ENCODE measurements around the gene ADAM12. TPM values are rescaled to one million over a fixed set of nuclear protein-coding genes. Genes with fewer than 3 reads are reported as not detected.

Gene ADAM12
- total and polyA plus RNA-seq, 11 donors, result 0.04 to 11.2 (median 0.82) TPM; not detected in 1

GRCh38 chr10:126135941-126136595 lies 252.2 kb downstream of the ADAM12 start:
- Histone ChIP-seq H3K4me3 (no peak overlapping the region), H3K9me3 (peaks cover 0 to 6% (median 0%) of the 10 kb centered on the region in 12 donors), H3K27ac (no peak overlapping the region), H3K4me1 (peaks cover 0 to 36% (median 1%) of the 10 kb centered on the region in 12 donors), H3K36me3 (no peaks in the 10 kb centered on the region), H3K27me3 (peaks cover 0 to 1% (median 0%) of the 10 kb centered on the region in 9 donors)
- intact Hi-C loops (cut with DNase I), result no loop called here
- 47 to 63% (median 52%) methylated on average over 8 of the region's 8 CpGs for WGBS, 4 donors
- ATAC-seq (peak in 1 of 4 donors; percentile 29), DNase-seq (no peak)
- TF ChIP-seq POLR2A (IDR thresholded peaks at IDR 0.05) (no peak), CTCF (IDR thresholded peaks at IDR 0.05) (no peak)

GRCh38 chr10:126135177-126135576 lies 253.1 kb downstream of the ADAM12 start:
- Histone ChIP-seq H3K27me3 (no peaks in the 10 kb centered on the region), H3K4me1 (peaks cover 0 to 42% (median 1%) of the 10 kb centered on the region in 12 donors), H3K27ac (no peak overlapping the region), H3K36me3 (no peaks in the 10 kb centered on the region), H3K4me3 (no peak overlapping the region), H3K9me3 (peaks cover 0 to 6% (median 0%) of the 10 kb centered on the region in 12 donors)
- TF ChIP-seq CTCF (IDR thresholded peaks at IDR 0.05) (no peak), POLR2A (IDR thresholded peaks at IDR 0.05) (no peak)
- no peak for ATAC-seq
- intact Hi-C loops (cut with DNase I), result no loop called here
- WGBS, 4 donors, result 80 to 90% (median 86%) methylated on average over 4 of the region's 4 CpGs
- no peak for DNase-seq

GRCh38 chr10:126133906-126134656 lies 254.2 kb downstream of the ADAM12 start:
- no peak overlapping the region for H3K27ac ChIP-seq
- H3K4me1 ChIP-seq, result peaks cover 0 to 42% (median 1%) of the 10 kb centered on the region in 12 donors
- no peak overlapping the region for H3K4me3 ChIP-seq
- no peaks in the 10 kb centered on the region for H3K27me3 ChIP-seq
- peak in 1 of 4 donors; percentile 26 for ATAC-seq
- no peaks in the 10 kb centered on the region for H3K36me3 ChIP-seq
- peaks cover 0 to 6% (median 0%) of the 10 kb centered on the region in 12 donors for H3K9me3 ChIP-seq
- WGBS, 4 donors, result 27 to 36% (median 33%) methylated on average over 6 of the region's 6 CpGs
- TF ChIP-seq POLR2A (IDR thresholded peaks at IDR 0.05) (no peak), CTCF (IDR thresholded peaks at IDR 0.05) (no peak)
- no peak for DNase-seq
- intact Hi-C loops (cut with DNase I), result no loop called here

GRCh38 chr10:126133082-126133620 lies 255.1 kb downstream of the ADAM12 start:
- ATAC-seq (no peak), DNase-seq (no peak)
- Histone ChIP-seq H3K4me3 (no peak overlapping the region), H3K4me1 (peaks cover 0 to 42% (median 1%) of the 10 kb centered on the region in 12 donors), H3K27me3 (no peaks in the 10 kb centered on the region), H3K9me3 (peaks cover 0 to 6% (median 0%) of the 10 kb centered on the region in 12 donors), H3K36me3 (no peaks in the 10 kb centered on the region), H3K27ac (no peak overlapping the region)
- TF ChIP-seq POLR2A (IDR thresholded peaks at IDR 0.05), result no peak
- TF ChIP-seq CTCF (IDR thresholded peaks at IDR 0.05), result no peak
- intact Hi-C loops (cut with DNase I), result no loop called here
- 94 to 96% (median 96%) methylated on average over 9 of the region's 9 CpGs for WGBS, 4 donors
